ENCODE measurements around the gene PKNOX2.

The PKNOX2 gene

GRCh38 chr11:125287491-125288210 lies 123.1 kb downstream of the PKNOX2 start:
- no peak overlapping the region for H4K8ac ChIP-seq (ENCODE audit: low read depth, low read length)
- H3K4me3 ChIP-seq (ENCODE audit: low read depth, low read length): no peak overlapping the region

GRCh38 chr11:125289419-125290098 lies 125.0 kb downstream of the PKNOX2 start:
- Histone ChIP-seq H2AFZ (ENCODE audit: insufficient read depth, low read length, poor library complexity) (no peak overlapping the region), H2BK12ac (ENCODE audit: low read length) (no peak overlapping the region), H3K14ac (ENCODE audit: low read length) (no peak overlapping the region), H4K91ac (ENCODE audit: low read depth, low read length) (no peak overlapping the region), H3K4me2 (ENCODE audit: low read length) (no peak overlapping the region), H4K12ac (ENCODE audit: low read depth, low read length) (no peak overlapping the region), H3K4me3 (ENCODE audit: low read depth, low read length) (no peak overlapping the region), H3K79me2 (ENCODE audit: control insufficient read depth, insufficient read depth, low read length, poor library complexity) (no peaks in the 10 kb centered on the region), H2AK5ac (ENCODE audit: low read length) (no peak overlapping the region), H3K27ac (ENCODE audit: low read depth, low read length) (no peak overlapping the region), H2BK120ac (ENCODE audit: insufficient read depth, low read length, poor library complexity) (no peak overlapping the region), H3K9me3 (ENCODE audit: insufficient read depth, low read depth, low read length) (peaks cover 2% of the 10 kb centered on the region), H2BK5ac (ENCODE audit: low read depth, low read length, poor library complexity) (no peak overlapping the region), H3K9ac (ENCODE audit: low read length) (no peak overlapping the region), H3K4me1 (ENCODE audit: control insufficient read depth in 1 of 2, insufficient read depth in 2 of 2, low read length in 2 of 2) (peaks cover 3 to 9% of the 10 kb centered on the region in 2 experiments), H3K23ac (ENCODE audit: low read length) (no peak overlapping the region), H3K79me1 (ENCODE audit: low read length) (no peaks in the 10 kb centered on the region), H3K18ac (ENCODE audit: low read length) (no peak overlapping the region), H3K36me3 (ENCODE audit: control insufficient read depth in 1 of 2, insufficient read depth in 2 of 2, low read length in 2 of 2) (no peaks in the 10 kb centered on the region), H3K4ac (ENCODE audit: low read depth, low read length) (no peak overlapping the region), H4K8ac (ENCODE audit: low read depth, low read length) (no peak overlapping the region), H3K27me3 (ENCODE audit: insufficient read depth, low read length) (no peaks in the 10 kb centered on the region)
- DNase-seq: peak; percentile 15 to 16
- no CpG with 5 or more reads among the region's 9 CpGs for WGBS (ENCODE audit: extremely low coverage, insufficient coverage, insufficient read length)

More at GRCh38 chr11:125287491-125288210, 123.1 kb downstream of the PKNOX2 start:
- WGBS (ENCODE audit: extremely low coverage, insufficient coverage, insufficient read length): no CpG with 5 or more reads among the region's 11 CpGs
- H3K9ac ChIP-seq (ENCODE audit: low read length): no peak overlapping the region
- H3K9me3 ChIP-seq (ENCODE audit: insufficient read depth, low read depth, low read length): peaks cover 2% of the 10 kb centered on the region
- H3K79me2 ChIP-seq (ENCODE audit: control insufficient read depth, insufficient read depth, low read length, poor library complexity): no peaks in the 10 kb centered on the region
- H3K36me3 ChIP-seq (ENCODE audit: control insufficient read depth in 1 of 2, insufficient read depth in 2 of 2, low read length in 2 of 2): no peaks in the 10 kb centered on the region
- H2AFZ ChIP-seq (ENCODE audit: insufficient read depth, low read length, poor library complexity): no peak overlapping the region
- no peak overlapping the region for H3K18ac ChIP-seq (ENCODE audit: low read length)
- H3K14ac ChIP-seq (ENCODE audit: low read length): no peak overlapping the region
- no peak for DNase-seq
- H3K79me1 ChIP-seq (ENCODE audit: low read length): no peaks in the 10 kb centered on the region
- no peak overlapping the region for H2BK120ac ChIP-seq (ENCODE audit: insufficient read depth, low read length, poor library complexity)
- peaks cover 3 to 5% of the 10 kb centered on the region in 2 experiments for H3K4me1 ChIP-seq (ENCODE audit: control insufficient read depth in 1 of 2, insufficient read depth in 2 of 2, low read length in 2 of 2)
- no peak overlapping the region for H3K23ac ChIP-seq (ENCODE audit: low read length)
- no peaks in the 10 kb centered on the region for H3K27me3 ChIP-seq (ENCODE audit: insufficient read depth, low read length)
- H3K4me2 ChIP-seq (ENCODE audit: low read length): no peak overlapping the region
- no peak overlapping the region for H4K12ac ChIP-seq (ENCODE audit: low read depth, low read length)
- no peak overlapping the region for H4K91ac ChIP-seq (ENCODE audit: low read depth, low read length)
- no peak overlapping the region for H2AK5ac ChIP-seq (ENCODE audit: low read length)
- H2BK5ac ChIP-seq (ENCODE audit: low read depth, low read length, poor library complexity): no peak overlapping the region
- H3K27ac ChIP-seq (ENCODE audit: low read depth, low read length): no peak overlapping the region
- H3K4ac ChIP-seq (ENCODE audit: low read depth, low read length): no peak overlapping the region
- no peak overlapping the region for H2BK12ac ChIP-seq (ENCODE audit: low read length)

GRCh38 chr11:125290263-125290662 lies 125.7 kb downstream of the PKNOX2 start:
- Histone ChIP-seq H3K9ac (ENCODE audit: low read length) (no peak overlapping the region), H3K23ac (ENCODE audit: low read length) (no peak overlapping the region), H3K4me1 (ENCODE audit: control insufficient read depth in 1 of 2, insufficient read depth in 2 of 2, low read length in 2 of 2) (peaks cover 3 to 9% of the 10 kb centered on the region in 2 experiments), H3K27ac (ENCODE audit: low read depth, low read length) (no peak overlapping the region), H2AFZ (ENCODE audit: insufficient read depth, low read length, poor library complexity) (no peak overlapping the region), H3K4me3 (ENCODE audit: low read depth, low read length) (no peak overlapping the region), H3K18ac (ENCODE audit: low read length) (no peak overlapping the region), H3K4ac (ENCODE audit: low read depth, low read length) (no peak overlapping the region), H3K27me3 (ENCODE audit: insufficient read depth, low read length) (no peaks in the 10 kb centered on the region), H3K36me3 (ENCODE audit: control insufficient read depth in 1 of 2, insufficient read depth in 2 of 2, low read length in 2 of 2) (no peaks in the 10 kb centered on the region), H4K12ac (ENCODE audit: low read depth, low read length) (no peak overlapping the region), H2AK5ac (ENCODE audit: low read length) (no peak overlapping the region), H3K79me2 (ENCODE audit: control insufficient read depth, insufficient read depth, low read length, poor library complexity) (no peaks in the 10 kb centered on the region), H4K8ac (ENCODE audit: low read depth, low read length) (no peak overlapping the region), H3K14ac (ENCODE audit: low read length) (no peak overlapping the region), H3K79me1 (ENCODE audit: low read length) (no peaks in the 10 kb centered on the region), H2BK12ac (ENCODE audit: low read length) (no peak overlapping the region), H4K91ac (ENCODE audit: low read depth, low read length) (no peak overlapping the region), H2BK5ac (ENCODE audit: low read depth, low read length, poor library complexity) (no peak overlapping the region), H2BK120ac (ENCODE audit: insufficient read depth, low read length, poor library complexity) (no peak overlapping the region), H3K9me3 (ENCODE audit: insufficient read depth, low read depth, low read length) (peaks cover 2% of the 10 kb centered on the region), H3K4me2 (ENCODE audit: low read length) (no peak overlapping the region)
- WGBS (ENCODE audit: extremely low coverage, insufficient coverage, insufficient read length): no CpG with 5 or more reads among the region's 5 CpGs
- DNase-seq: no peak

DNA sequence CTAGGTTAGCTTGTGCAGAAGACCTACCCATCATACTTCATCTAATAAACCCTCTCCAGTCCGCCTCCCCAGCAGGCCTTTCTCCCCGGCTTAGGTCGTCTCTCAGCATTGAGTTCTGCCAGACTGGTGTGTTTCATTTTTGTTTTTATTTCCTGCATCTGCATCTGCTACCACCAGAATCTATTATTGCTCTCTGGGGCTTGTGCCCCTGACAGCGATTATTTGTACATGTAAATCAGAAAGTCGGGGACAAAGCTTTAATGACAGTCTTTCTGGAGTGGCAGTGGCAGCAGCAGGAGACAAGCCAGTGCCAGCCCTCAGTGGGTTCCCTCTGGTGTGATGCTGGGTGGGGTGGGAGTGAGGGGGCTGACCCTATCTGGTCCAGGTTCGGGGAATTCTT lies 127.5 kb downstream of the PKNOX2 start:
- no peak overlapping the region for H3K4me3 ChIP-seq (ENCODE audit: low read depth, low read length)
- H3K23ac ChIP-seq (ENCODE audit: low read length): no peak overlapping the region
- WGBS (ENCODE audit: extremely low coverage, insufficient coverage, insufficient read length): no CpG with 5 or more reads among the region's 6 CpGs
- H2AK5ac ChIP-seq (ENCODE audit: low read length): no peak overlapping the region
- no peak overlapping the region for H2BK5ac ChIP-seq (ENCODE audit: low read depth, low read length, poor library complexity)
- H3K9me3 ChIP-seq (ENCODE audit: insufficient read depth, low read depth, low read length): no peaks in the 10 kb centered on the region
- no peak overlapping the region for H2AFZ ChIP-seq (ENCODE audit: insufficient read depth, low read length, poor library complexity)
- H3K14ac ChIP-seq (ENCODE audit: low read length): no peak overlapping the region
- no peaks in the 10 kb centered on the region for H3K36me3 ChIP-seq (ENCODE audit: control insufficient read depth in 1 of 2, insufficient read depth in 2 of 2, low read length in 2 of 2)
- no peak overlapping the region for H2BK120ac ChIP-seq (ENCODE audit: insufficient read depth, low read length, poor library complexity)
- no peak overlapping the region for H3K4me2 ChIP-seq (ENCODE audit: low read length)
- peaks cover 3 to 9% of the 10 kb centered on the region in 2 experiments for H3K4me1 ChIP-seq (ENCODE audit: control insufficient read depth in 1 of 2, insufficient read depth in 2 of 2, low read length in 2 of 2)
- no peak overlapping the region for H2BK12ac ChIP-seq (ENCODE audit: low read length)
- no peak overlapping the region for H3K27ac ChIP-seq (ENCODE audit: low read depth, low read length)
- H3K79me2 ChIP-seq (ENCODE audit: control insufficient read depth, insufficient read depth, low read length, poor library complexity): no peaks in the 10 kb centered on the region
- no peaks in the 10 kb centered on the region for H3K27me3 ChIP-seq (ENCODE audit: insufficient read depth, low read length)
- H4K91ac ChIP-seq (ENCODE audit: low read depth, low read length): no peak overlapping the region
- H4K8ac ChIP-seq (ENCODE audit: low read depth, low read length): no peak overlapping the region
- no peaks in the 10 kb centered on the region for H3K79me1 ChIP-seq (ENCODE audit: low read length)
- H3K9ac ChIP-seq (ENCODE audit: low read length): no peak overlapping the region
- H3K4ac ChIP-seq (ENCODE audit: low read depth, low read length): no peak overlapping the region
- DNase-seq: no peak
- no peak overlapping the region for H3K18ac ChIP-seq (ENCODE audit: low read length)
- no peak overlapping the region for H4K12ac ChIP-seq (ENCODE audit: low read depth, low read length)
